HL-60/S4 treated with retinoic acid at 250 ng/mL for 4 days and 3 days (cell line): ENCODE data around the gene EFCC1.

Source experiments
- in situ Hi-C: fragments of 300-500 bp; cut with MboI; formaldehyde crosslinking; loops from 2 replicates; pipeline ENCODE4 v1.7.0; 2022; ENCODE audit warnings: low sequenced_read_pairs

The EFCC1 gene

DNA sequence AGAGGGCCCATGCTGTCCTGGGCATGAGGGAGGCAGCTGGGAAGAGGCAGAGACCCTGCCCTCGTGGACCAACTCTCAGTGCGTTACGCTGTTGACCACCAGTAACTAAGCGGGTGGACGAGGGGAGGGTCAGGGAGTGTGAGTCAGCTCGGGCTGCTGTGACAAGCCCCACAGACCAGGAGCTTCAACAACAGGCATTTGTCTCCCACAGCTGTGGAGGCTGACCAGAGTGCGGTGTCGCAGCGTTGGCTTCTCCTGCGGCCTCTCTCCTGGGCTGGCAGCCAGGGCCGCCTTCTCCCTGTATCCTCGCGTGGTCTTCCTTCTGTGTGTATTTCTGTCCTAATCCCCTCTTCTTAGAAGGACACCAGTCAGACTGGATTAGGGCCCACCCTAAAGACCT is 13.0 kb downstream of the EFCC1 start:
- in situ Hi-C loops: no loop called here

DNA sequence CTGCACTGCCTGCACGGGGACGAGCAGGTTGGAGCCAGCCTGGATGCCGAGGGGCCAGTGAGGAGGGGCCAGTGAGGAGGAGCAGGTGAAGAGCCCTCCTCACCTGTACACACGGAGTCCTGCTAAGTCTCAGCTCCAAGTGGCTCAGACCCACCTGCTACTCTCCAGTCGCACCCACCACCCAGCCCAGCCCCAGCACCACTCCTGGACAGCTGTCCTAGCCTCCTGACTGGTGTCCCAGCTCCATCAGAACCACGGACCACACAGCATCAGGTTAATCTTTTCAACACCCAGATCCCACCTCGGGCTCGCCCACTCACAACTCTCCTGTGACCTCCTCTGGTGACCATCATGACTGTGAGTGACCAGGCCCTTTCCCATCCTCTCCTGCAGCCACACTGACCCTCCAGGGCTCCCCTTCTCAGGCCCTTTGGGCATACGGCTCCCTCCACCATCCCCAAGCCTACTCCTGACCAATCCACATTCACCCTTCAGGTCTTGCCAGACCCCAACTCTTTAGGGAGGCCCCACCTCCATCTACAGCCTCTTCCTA is 13.8 kb downstream of the EFCC1 start:
- in situ Hi-C loops: no loop called here

DNA sequence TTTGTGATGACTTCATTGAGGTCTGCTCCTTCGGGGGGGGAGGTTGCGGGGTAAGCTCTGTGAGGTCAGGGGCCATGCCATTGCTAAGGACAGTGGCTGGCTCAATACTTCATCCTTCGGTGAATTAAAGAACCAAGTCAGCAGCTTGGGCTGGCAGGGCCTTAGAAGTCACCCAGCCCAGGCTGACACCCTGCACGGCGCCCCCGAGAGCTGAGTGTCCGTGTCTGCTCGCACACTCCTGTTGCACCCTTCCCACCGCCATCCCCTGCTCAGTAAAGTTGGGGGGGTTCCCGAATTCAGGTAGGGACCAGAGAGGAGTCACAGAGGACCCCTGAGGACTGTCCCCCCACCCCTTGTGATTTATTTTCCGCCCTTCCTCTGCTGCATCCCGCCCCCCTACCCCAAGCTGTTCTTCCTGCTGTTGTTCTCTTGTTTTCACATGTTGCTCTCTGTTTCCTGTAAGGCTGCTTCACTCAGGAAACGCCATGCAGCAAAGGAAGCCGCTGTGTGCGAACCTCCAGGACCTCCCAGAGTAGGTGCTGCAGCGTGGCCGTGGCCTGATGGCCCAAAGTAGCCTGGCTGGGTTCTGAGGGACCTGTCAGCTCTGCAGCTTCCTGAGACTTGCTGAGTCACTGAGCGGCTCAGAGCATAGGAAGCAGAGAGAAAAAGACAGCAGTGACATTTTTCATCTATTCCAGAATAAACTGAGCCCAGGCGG is 14.4 kb downstream of the EFCC1 start:
- in situ Hi-C loops: no loop called here

DNA sequence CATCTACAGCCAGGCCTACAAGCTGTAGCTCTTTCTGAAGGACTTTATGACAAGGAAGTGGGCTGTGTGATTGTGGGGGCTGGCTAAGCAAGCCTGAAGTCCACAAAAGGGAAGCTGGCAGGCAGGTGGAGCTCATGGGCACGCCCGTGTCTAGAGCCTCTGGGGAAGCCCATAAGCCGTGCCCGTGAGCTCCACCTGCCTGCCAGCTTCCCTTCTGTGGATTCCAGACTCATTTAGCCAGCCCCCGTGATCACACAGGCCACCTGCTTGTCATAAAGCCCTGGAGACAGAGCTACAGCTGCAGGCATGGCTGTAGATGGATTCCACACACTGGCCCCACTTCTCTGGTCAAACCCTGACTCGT is 15.2 kb downstream of the EFCC1 start:
- in situ Hi-C loops: no loop called here

DNA sequence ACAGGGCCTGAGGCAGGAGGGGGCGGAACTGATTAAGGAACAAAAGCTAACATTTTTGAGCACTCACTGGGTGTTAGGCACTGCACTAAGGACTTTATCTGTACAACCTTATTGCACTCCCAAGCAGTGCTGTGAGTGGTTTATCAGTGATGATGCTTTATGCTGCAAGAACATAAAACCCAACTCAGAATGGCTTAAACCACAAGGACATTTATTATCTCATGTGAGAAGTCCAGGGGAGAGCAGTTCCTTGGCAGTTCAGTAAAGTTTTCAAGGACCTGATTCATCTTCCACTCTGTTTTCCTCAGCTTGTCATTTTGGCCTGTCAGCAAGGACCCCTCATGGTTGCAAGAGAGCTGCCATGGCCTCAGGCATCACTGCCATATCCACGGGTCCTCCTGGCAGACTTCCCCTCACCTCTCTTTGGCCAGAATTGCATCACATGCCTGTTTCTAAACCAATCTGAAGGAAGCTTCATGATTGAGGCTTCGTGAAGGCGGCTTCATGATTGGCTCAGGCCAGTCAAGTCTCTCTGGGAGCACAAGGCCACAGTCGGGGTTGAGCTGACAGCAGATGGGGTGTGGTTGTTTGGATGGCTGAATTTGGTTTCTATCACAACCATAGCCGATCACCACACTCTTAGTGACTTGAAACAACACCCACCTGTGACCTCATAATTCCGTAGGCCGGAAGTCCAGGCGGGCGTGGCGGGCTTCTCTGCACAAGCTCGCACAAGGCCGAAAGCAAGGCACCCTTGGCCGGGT is 15.8 kb downstream of the EFCC1 start:
- in situ Hi-C loops: no loop called here

DNA sequence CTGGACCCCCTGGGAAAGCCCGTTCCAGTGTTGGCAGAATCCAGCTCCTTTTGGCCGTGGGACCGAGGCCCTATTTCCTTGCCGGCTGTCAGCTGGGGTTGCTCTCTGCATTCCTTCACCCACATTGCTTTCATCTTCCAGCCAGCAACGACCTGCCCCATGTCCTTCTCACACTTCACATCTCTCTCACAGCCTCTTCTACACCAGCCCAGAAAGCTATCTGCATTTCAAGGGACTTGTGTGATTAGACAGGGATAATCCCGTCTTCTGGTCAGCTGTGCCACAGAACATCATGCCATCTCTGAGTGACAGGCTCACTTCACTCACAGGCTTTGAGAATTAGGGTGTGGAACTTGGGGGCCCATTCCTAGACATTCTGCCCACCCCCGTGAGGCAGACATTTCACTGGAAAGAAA is 16.4 kb downstream of the EFCC1 start:
- in situ Hi-C loops: no loop called here

DNA sequence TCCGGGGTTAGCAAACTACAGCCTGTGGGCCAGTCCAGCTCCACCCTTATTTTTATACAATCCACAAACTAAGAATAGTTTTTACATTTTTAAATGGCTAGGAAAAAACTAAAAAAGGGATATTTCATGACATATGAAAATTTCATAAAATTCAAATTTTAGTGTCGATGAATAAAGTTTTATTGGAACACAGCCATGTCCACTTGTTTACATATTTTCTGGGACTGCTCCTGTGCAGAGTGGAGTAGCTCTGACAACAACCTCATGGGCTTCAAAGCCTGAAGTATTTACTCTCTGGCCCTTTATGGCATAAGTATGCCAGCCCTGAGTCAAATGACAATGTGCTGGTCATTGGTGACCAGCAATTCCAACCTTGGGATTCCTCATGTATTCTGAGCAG is 17.2 kb downstream of the EFCC1 start:
- in situ Hi-C loops: no loop called here

DNA sequence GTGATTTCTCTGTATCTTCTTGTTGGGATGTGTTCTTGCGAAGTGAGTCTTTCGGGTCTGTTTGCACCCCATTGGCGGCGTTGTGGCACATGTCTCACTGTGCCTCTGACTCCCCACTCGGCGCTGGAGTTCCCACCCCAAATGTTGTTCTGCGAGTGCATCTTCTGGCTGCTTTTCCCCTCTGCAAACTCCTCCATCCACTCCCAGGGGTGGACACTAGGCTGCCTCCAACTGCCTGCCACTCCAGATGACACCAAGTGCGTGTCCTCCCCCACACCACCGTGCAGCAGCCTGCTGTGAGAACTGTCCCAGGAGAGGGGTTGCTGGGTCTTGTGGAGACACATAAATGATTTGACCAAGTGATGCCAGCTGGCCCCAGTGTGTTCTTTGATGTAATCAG is 17.6 kb downstream of the EFCC1 start:
- in situ Hi-C loops: no loop called here

DNA sequence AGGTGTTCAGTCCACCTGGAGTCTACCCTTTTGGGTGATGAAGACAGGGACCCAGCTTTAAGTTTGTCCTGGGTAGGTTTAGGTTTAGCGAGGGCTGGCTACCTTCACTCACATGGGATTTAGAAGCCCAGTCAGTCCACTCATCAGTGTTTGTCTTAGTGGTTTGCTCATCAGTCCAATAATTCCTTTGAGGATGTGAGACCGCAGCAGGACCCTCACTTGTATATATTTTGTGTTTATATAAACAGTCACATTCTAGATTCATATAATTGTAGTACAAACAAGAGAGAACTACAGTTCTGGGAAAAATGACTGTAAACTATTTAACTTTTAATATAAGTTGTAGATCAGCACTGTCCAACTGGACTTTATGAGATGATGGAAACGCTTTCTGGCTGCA is 18.2 kb downstream of the EFCC1 start:
- in situ Hi-C loops: no loop called here

DNA sequence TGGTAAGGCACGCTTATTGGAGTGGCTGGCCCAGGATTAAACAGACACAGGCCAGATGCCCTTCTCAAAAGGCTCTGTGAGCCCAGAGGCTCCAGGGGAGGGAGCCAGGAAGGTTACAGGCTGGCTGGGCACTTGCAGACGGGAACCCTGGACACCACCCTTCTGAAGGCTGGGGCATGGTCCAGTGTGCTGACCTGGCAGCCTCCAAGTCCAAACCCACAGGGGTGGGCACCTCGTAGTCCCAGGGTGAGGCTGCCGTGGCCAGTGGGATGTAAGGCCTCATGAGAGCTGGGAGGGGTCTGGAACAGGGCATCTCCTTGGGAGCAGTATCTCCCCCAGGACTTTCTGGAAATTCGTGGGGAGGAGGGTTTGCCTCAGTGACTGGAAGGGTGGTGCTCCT is 19.6 kb downstream of the EFCC1 start:
- in situ Hi-C loops: no loop called here

DNA sequence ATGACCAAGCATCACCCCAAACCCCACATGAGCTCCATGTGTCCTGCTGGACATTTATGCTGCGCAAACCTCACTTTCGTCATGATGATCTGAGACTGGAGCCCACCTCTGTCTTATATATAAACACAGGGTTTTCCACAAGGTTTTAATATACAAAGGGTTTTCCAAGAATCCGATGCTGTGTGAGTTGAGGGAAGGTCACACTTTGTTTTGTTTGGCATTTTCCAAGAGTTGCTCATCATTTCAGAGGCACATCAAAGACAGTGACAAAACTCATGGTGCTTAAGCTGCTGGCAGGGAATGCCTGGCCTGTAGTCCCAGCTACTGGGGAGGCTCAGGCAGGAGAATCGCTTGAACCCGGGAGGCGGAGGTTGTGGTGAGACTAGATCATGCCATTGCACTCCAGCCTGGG is 20.0 kb downstream of the EFCC1 start:
- in situ Hi-C loops: no loop called here

DNA sequence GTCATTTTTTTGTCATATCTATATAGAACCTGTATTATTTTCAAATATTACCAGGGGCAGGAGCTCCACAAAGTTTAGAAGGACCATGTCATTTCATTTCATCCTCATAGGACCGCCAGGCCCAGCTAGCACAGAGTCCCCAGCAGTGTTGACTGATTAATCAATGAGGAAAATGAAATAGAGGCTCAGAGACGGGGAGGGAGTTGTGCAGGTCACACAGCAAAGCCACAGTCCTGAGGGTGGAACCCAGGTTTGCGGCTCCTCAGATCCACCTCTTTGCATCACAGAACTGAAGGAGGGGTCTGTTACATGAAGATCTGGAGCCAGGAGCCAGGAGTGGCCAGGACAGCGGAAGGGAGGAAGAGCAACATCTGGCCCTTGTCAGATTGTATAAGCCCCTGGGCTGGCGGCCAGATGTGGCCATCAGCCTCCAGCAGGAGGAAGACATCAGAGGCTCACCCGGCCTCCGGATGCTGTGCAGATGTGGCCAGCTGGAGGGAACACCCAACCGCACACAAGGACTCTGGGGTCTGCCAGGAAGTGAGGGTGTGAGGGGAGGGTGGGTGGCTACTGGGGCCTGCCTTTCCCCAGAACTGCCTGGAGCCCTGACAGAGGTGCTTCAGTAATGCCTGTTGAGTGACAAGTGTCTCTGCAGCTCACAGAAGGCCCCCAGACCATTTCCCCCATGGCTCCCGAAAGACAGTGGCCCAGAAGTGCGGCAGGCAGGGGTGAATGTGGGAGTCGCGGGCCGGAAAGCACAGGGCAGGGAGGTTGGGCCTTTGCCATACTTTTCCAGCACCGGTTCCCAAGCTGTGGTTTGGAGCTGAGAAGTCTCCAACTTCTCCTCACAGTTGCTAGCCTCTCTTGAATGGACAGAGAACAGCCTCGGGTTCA is 21.3 kb downstream of the EFCC1 start:
- in situ Hi-C loops: no loop called here

DNA sequence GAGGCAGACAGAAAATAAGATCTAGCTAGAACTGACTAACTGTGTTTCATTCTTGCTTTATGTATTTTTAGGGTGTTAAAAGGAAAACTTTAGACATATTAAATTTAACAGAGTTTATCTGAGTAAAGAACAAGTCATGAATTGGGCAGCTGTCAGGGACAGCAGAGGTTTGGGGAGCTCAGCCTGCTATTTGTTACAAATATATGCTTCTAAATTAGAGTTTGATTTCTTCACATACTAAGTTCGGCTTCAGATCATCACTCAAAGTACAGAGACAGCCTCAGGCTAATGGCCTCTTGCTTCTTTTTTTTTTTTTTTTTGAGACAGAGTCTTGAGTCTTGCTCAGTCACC is 21.9 kb downstream of the EFCC1 start:
- in situ Hi-C loops: no loop called here

DNA sequence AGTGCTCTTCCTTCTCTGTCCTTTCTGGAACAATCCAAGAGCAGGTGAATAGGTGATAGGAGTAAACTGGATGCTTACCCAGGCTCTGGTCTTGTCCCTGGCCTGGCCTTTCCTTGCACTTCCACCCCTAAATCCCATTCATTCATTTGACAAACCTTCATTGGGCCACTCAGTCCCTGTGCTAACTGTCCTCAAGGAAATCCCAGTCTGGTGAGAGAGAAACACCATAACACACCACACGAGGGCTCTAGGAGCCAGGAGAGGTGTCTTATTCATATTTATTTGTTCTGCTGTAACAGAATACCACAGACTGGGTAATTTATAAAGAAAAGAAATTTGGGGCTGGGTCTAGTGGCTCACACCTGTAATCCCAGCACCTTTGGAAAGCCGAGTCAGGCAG is 22.8 kb downstream of the EFCC1 start:
- in situ Hi-C loops: no loop called here

DNA sequence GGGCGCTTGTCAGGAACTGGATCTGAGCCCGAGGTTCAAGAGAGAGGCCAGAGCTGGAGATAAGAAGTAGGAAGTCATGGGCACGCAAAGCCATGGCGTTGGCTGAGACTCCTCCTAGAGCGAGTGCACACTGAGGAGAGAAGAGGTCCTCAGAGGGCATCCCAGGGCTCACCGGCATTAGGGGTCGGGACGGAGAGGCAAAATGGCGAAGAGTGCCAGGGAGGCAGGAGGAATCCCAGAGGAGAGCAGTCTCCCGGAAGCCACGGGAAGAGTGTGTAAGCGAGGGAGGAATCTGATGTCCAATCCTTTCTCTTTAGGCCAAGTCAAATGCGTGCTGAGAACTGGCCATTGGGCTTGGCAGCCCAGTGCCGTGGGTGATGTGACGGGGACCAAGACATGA is 24.0 kb downstream of the EFCC1 start:
- in situ Hi-C loops: no loop called here

DNA sequence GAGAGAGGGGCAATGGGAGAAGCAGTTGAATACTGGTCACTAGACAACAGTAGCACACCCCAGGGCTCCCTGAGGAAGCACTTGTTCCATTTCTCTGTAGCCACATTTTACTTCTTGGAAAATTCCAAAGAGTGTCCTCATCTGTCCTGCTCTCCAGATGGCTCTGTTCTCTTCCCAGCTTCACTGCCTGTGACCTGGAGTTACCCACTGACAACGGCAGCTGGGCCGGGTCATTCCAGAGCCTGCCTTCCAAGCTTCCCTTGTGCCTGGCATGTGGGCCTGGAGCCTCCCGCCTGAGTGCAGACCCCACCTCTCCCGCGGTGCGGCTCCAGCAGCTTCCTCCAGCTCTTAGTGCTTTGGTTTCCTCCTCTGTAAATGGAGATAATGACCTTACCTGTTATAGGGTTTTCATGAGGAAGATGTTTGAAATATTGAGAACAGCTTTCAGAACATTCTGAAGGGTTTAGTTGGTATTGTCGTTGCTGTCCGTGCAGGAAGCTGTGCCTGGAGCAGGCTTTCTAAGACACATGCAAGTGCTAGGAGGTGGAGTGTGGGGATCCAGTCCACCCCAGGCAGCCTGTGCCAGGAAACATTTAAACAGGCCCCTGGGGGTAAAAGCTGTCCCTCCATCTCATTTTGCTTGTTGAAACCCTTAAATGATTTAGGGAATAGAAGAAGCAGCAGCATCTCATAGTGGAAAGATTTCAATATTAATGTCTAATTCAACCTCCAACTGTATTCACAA is 24.8 kb downstream of the EFCC1 start:
- in situ Hi-C loops: no loop called here

DNA sequence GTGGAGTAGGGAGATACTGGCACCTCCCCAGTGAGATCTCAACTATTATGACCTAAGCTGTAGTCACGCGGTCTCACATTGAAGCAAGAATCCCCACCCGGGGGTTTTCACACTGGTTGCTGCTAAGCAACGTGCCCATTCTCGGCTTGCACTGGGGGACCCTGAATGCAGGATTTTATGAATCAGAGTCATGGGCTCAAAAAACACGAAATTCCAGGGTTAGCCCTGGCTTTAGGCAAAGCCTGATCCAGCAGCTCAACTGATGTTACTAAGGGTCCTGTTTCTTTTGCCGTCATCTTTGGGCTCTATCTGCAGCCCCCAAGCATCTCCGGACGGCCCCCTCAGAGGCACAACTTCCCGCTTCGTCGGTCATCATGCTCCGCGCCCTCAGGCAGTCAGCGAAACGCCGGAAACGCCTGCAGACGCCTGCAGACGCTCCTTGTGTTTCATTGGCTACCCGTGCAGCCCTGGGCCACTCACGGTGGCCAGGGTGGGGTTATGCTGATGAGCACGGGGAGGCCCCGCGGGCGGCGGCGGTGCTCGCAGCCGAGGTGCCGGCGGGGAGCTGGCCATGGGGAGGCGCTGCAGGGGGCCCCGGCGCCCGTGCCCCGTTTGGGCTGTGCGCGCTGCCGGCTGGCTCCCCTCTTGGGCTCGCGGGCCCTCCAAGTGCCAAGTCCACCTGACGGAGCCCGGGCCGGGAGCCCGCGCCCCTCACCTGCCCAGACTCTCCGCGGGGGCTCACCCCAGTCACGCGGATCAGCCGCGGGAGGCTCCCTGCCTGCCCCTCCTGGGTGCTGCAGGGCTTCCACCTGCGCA is 25.8 kb downstream of the EFCC1 start:
- in situ Hi-C loops: no loop called here

DNA sequence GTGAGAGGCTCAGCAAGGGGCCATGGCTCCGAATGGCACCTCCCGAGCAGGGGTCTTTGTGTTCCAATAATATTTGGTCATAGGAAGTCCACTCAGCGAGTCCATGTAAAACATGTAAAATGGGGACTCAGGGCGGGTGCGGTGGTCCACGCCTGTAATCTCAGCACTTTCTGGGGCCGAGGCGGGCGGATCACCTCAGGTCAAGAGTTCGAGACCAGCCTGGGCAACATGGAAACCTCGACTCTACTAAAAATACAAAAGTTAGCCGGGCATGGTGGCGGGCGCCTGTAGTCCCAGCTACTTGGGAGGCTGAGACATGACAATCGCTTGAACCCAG is 26.4 kb downstream of the EFCC1 start:
- in situ Hi-C loops: no loop called here

DNA sequence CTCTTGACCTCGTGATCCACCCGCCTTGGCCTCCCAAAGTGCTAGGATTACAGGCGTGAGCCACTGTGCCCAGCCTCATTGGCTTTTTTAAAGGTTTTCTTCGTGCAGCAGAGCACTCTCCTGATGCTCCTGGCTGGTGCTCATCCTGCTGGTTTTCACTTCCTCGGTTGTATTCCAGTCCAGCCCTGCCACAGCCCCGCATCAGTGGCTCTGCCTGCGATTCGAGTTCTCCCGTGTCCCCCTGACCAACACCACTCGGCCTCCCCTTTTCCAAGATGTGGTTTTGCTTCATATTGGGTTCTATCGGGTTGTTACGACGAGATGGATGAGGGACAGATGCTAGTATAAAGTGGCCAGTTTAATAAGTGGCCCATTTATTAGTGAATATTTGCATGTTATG is 27.8 kb downstream of the EFCC1 start:
- in situ Hi-C loops: no loop called here

DNA sequence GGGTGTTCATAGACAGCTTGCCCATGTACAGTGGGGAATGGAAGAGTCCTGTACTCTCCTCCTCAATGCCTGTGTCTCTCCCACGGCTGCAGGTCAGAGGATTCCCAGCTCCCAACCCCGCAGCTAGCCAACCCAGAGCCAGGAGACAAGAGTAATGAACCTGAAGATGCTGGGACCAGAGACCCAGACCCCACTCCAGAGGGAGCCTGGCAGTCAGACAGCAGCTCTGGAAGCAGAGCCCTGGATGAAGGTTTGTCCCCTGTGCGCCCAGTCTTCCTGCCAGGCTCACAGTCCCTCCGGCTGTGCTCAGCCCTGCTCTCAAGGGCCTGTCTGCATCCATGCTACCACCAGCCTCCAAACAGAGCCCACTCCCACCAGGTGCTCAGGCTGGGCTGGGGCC is 29.5 kb downstream of the EFCC1 start:
- in situ Hi-C loops: no loop called here
